Stimulated activated naive CD4-positive, alpha-beta T cell treated with Interleukin-2 at 50 U/mL for 16 hours (primary cell): ENCODE measurements around the gene SYNJ2.

Experiments used
- DNase-seq: peaks from one replicate; lab custom pipeline; 2025; lab: John Stamatoyannopoulos, UW

Gene SYNJ2

GRCh38 chr6:158077676-158078075, 96.0 kb downstream of the SYNJ2 start:
- no peak for DNase-seq

- DNase-seq = no peak
Observed at GRCh38 chr6:158078320-158078719, 96.7 kb downstream of the SYNJ2 start.

DNA sequence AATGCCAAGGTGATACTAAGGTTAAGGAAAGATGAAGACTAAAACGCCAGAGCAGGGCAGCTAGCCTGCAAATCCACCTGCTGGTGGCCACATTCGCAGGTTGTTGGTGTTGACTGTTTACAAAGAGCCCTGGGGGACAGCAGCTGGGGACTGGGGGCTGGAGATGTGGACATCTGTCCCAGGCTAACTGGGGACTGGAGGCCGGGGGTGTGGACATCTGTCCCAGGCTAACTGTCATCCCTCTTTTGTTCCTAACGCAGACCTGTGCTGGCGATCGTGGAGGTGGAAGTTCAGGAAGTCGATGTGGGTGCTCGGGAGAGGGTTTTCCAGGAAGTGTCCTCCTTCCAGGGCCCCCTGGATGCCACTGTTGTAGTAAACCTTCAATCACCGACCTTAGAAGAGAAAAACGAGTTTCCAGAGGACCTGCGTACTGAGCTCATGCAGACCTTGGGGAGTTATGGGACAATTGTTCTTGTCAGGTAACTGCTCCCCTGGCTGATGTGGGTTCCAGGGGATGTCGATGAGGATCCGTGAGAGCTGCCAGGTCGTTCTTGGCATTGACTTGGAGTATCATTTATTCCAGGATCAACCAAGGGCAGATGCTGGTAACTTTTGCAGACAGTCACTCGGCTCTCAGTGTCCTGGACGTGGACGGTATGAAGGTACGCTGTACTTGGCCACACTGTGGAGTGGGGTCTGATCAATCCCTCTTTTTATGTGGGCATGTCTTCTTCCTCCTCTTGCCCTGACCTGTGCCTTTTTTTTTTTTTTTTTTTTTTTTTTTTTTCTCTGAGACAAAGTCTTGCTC, 99.4 kb downstream of the SYNJ2 start:
- DNase-seq = no peak

GRCh38 chr6:158081657-158081935, 99.9 kb downstream of the SYNJ2 start:
- DNase-seq = no peak

DNA sequence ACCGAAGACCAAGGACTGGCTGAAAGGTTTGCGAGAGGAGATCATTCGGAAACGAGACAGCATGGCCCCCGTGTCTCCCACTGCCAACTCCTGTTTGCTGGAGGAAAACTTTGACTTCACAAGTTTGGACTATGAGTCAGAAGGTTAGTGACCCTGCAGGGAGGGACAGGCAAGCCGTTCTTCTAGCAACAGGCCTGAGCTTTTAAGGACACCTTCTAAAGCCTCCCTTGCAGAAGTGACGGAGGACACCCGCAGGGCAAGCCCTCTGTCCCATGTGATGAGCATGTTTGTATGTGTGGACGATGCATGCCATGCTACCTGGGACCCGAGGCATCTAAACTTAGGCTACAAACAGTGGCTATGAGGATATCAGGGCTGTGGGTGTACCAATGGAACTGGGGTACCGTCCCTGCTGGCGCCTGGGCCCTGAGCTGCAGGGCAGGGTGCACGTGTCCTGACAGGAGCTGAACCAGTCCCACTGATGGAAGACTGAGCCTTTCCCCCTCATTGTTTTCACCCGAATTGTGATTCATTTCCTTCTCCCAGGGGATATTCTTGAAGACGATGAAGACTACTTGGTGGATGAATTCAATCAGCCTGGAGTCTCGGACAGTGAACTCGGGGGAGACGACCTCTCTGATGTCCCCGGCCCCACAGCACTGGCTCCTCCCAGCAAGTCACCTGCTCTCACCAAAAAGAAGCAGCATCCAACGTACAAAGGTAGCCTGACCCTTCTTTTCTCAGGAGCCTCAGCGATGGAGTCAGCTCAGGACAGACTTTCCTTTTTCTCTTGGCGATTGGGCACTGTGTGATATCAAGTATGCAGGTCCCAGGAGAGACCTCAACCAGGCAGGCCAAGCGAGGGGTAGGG, 102.0 kb downstream of the SYNJ2 start:
- no peak for DNase-seq

- no peak for DNase-seq
Observed at GRCh38 chr6:158085261-158086053, 103.8 kb downstream of the SYNJ2 start.

GRCh38 chr6:158086054-158086503, 104.4 kb downstream of the SYNJ2 start:
- no peak for DNase-seq

- no peak for DNase-seq
Observed at GRCh38 chr6:158086504-158087223, 105.0 kb downstream of the SYNJ2 start.

GRCh38 chr6:158087224-158087867, 105.7 kb downstream of the SYNJ2 start:
- no peak for DNase-seq

DNA sequence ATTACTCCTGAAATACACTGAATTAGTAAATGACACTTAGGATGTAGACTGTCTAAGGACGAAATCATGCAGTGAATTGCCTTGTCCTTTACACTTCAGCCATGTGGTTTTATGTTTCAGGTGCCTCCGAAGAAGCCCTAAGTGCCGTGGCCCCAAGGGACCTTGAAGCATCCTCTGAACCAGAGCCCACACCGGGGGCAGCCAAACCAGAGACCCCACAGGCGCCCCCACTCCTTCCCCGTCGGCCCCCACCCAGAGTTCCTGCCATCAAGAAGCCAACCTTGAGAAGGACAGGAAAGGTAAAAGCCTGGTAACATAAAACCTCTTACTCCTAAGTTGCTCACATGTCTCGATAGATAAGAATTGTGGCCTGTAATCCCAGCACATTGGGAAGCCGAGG, 111.1 kb downstream of the SYNJ2 start:
- no peak for DNase-seq

GRCh38 chr6:158095031-158095430, 113.4 kb downstream of the SYNJ2 start:
- no peak for DNase-seq

- DNase-seq = no peak
Observed at GRCh38 chr6:158095671-158096070, 114.0 kb downstream of the SYNJ2 start.

GRCh38 chr6:158103228-158103627, 121.6 kb downstream of the SYNJ2 start:
- DNase-seq = no peak

GRCh38 chr6:158104696-158105095, 123.0 kb downstream of the SYNJ2 start:
- no peak for DNase-seq

DNA sequence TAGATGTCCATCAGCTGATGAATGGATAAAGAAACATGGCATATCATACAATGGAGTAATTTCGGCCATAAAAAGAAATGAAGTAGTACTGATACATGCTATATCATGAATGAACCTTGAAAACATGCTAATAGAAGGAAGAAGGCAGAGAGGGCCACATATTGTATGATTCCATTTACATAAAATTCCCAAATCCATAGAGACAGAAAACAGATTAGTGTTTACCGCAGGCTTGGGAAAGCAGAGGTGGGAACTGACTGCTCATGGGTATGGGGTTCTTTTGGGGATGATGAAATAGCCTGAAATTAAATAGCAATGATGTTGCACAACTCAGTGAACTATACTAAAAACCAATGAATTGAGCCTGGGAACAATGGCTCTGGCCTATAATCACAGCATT, 128.1 kb downstream of the SYNJ2 start:
- DNase-seq = no peak

DNA sequence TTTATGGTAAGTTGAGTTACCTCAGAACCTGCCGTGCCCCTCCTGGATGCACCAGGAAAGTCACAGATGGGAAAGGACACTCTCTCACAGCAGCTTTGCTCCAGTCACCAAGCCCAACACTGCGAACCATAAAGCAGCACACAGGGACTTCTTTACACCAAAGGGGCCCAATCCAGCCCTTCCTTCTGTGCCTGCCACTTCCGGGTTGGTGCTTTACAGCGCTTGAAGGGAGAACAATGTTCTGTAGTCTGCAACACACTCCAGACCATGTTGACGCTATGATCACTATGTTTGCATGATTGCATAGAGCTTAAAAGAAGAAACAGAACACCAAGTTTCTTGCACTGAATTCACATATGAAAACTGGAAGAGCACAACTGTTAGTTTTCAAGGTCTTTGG, 129.3 kb downstream of the SYNJ2 start:
- DNase-seq = no peak

- DNase-seq = no peak
Observed at GRCh38 chr6:158111987-158112386, 130.3 kb downstream of the SYNJ2 start.

DNA sequence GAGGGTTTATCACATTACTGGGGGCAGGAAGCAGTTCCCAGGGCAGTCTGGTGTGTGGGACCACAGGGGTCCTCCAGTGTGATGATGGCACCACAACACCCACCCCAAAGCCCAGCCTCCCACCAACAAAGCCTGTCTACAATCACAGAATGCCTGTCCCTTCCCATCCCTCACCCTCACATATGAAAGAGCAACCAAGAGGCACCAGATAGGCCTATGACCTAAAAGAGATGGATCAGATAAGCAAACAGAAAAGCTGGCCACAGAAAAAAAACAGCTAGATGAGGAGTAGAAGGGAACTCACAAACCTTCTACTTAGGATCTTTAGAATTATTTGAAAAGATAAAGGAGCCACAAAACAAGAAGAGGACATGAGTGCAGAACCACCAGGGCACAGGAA, 132.1 kb downstream of the SYNJ2 start:
- no peak for DNase-seq

DNA sequence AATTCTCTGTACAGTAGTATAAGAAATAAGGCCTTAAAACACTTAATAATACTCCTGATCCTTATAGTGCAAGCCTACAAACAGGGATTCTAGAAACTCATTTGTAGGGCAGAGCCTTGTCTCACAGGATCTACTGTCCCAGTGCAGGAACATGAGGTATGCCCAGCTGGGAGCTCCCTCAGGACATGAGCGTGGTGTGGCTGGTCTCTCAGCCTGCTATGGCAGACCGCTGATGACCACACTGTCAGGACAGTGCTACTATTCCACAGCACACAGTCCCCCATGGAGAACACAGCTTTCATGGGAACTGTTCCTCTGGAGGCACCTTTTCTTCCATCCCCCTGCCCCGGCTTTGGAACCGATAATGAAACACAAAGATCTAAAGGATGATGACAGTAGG, 133.4 kb downstream of the SYNJ2 start:
- no peak for DNase-seq

DNA sequence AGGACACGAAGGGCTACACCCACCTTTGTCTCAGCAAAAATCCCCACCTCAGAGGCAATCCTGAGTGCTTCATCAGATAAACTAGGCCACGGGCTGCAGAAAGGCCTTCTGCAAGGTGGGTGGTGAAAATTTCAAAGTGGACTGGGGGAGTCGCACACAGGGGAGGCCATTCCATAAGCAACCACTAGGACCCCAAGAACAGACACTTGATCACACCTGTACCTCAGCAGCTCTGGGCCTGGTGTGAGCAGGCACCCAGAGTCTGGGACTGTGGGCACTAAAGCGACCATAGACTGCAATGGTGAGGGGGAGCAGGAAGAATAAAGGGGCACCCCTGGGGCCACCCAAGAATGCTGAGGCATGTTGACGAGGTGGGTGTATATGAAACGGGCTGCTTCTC, 133.8 kb downstream of the SYNJ2 start:
- DNase-seq = no peak

- DNase-seq = no peak
Observed at GRCh38 chr6:158118886-158119285, 137.2 kb downstream of the SYNJ2 start.
